Thyroid gland (tissue), 4 donors: ENCODE measurements around the gene ITGA8. TPM values are rescaled to one million over a fixed set of nuclear protein-coding genes. Genes with fewer than 3 reads are reported as not detected.

Experiments used
- DNase-seq, 2 donors: peaks; one replicate each; pipeline ENCODE4 v3.0.0-alpha.2; 2019
- H3K27ac ChIP-seq, 3 donors: fragments of 200-600 bp; sonication (generic); 1 replicate in 2 of 3; 2 replicates in 1 of 3; pipeline ENCODE4 v1.5.1; 2016 to 2019; ENCODE audit warnings: mild to moderate bottlenecking in 1 of 3, moderate library complexity in 1 of 3
- H3K27me3 ChIP-seq: fragments of 200-600 bp; sonication (generic); one replicate; pipeline ENCODE4 v1.5.1; 2019
- H3K36me3 ChIP-seq, 2 donors: fragments of 200-600 bp; sonication (generic); one replicate each; pipeline ENCODE4 v1.5.1; 2016 to 2019
- H3K4me1 ChIP-seq, 2 donors: fragments of 200-600 bp; sonication (generic); one replicate each; pipeline ENCODE4 v1.5.1; 2017 to 2019
- H3K4me3 ChIP-seq, 3 donors: fragments of 200-600 bp; sonication (generic); replicated peaks in 1 of 3; 1 replicate in 2 of 3; 2 replicates in 1 of 3; pipeline ENCODE4 v1.5.1; 2016; ENCODE audit warnings: mild to moderate bottlenecking in 1 of 3
- H3K9me3 ChIP-seq: fragments of 200-600 bp; sonication (generic); one replicate; pipeline ENCODE4 v1.5.1; 2017
- CTCF ChIP-seq, 6 experiments: fragments of 200-600 bp in 3 of 6; fragments of 450-650 bp in 3 of 6; sonication (generic) in 3 of 6; IDR thresholded peaks; one replicate each; pipeline ENCODE4 v1.5.1; 2016 to 2019; ENCODE audit warnings: antibody characterized with exemption in 6 of 6, mild to moderate bottlenecking in 2 of 6, inconsistent platforms in 1 of 6, moderate library complexity in 1 of 6
- POLR2A ChIP-seq, 2 donors: fragments of 450-650 bp; IDR thresholded peaks; one replicate each; pipeline ENCODE4 v1.6.1; 2017; ENCODE audit warnings: antibody characterized with exemption in 2 of 2, mild to moderate bottlenecking in 2 of 2, moderate library complexity in 1 of 2
- WGBS, 2 donors: methylation state at CpG; one replicate each; pipeline ENCODE4 v1.1.5; 2017; 5-methylcytosine and 5-hydroxymethylcytosine counted together
- intact Hi-C: fragments of 100-400 bp; cut with DNase I; formaldehyde crosslinking; loops from one replicate; pipeline ENCODE4 v1.15.1; 2023
- total RNA-seq, 4 donors: library from RNA; depleted of rRNA; stranded (reverse); fragments of >200 nt; gene quantifications; one replicate each; pipeline ENCODE4 v1.2.3, GENCODE V29; 2016

The ITGA8 gene
- total RNA-seq, 4 donors from 2014 or later: 4.6 to 14.8 (median 4.9) TPM

- no peak overlapping the region for H3K4me3 ChIP-seq
- intact Hi-C loops: no loop called here
Measured at GRCh38 chr10:15737656-15738055, 17.9 kb upstream of the ITGA8 start.

GRCh38 chr10:15735763-15736162 is 16.0 kb upstream of the ITGA8 start:
- no peaks in the 10 kb centered on the region for H3K36me3 ChIP-seq
- no peak overlapping the region for H3K4me3 ChIP-seq
- WGBS, 2 donors: 25 to 28% methylated on average over 4 of the region's 4 CpGs
- intact Hi-C loops: no loop called here
- TF ChIP-seq POLR2A (IDR thresholded peaks at IDR 0.05) (no peak), CTCF (IDR thresholded peaks at IDR 0.05) (no peak)
- H3K27ac ChIP-seq: no peak overlapping the region
- no peaks in the 10 kb centered on the region for H3K27me3 ChIP-seq
- H3K4me1 ChIP-seq: no peaks in the 10 kb centered on the region
- no peaks in the 10 kb centered on the region for H3K9me3 ChIP-seq
- no peak for DNase-seq

More at GRCh38 chr10:15737656-15738055, 17.9 kb upstream of the ITGA8 start:
- 82 to 93% methylated on average over 5 of the region's 5 CpGs for WGBS, 2 donors
- TF ChIP-seq CTCF (IDR thresholded peaks at IDR 0.05) (no peak), POLR2A (IDR thresholded peaks at IDR 0.05) (no peak)
- H3K27ac ChIP-seq: no peak overlapping the region
- no peaks in the 10 kb centered on the region for H3K9me3 ChIP-seq
- no peak for DNase-seq
- H3K4me1 ChIP-seq: no peaks in the 10 kb centered on the region
- H3K36me3 ChIP-seq: no peaks in the 10 kb centered on the region
- H3K27me3 ChIP-seq: no peaks in the 10 kb centered on the region

GRCh38 chr10:15730341-15730740 is 10.6 kb upstream of the ITGA8 start:
- intact Hi-C loops: no loop called here
- no peaks in the 10 kb centered on the region for H3K9me3 ChIP-seq
- WGBS, 2 donors: 99% methylated on average over 2 of the region's 2 CpGs

GRCh38 chr10:15729890-15730289 is 10.2 kb upstream of the ITGA8 start:
- TF ChIP-seq POLR2A (IDR thresholded peaks at IDR 0.05) (no peak), CTCF (IDR thresholded peaks at IDR 0.05) (no peak)
- DNase-seq: no peak
- H3K27me3 ChIP-seq: no peaks in the 10 kb centered on the region
- H3K9me3 ChIP-seq: no peaks in the 10 kb centered on the region
- no peaks in the 10 kb centered on the region for H3K4me1 ChIP-seq
- H3K27ac ChIP-seq: no peak overlapping the region
- 90 to 94% methylated on average over 7 of the region's 7 CpGs for WGBS, 2 donors
- H3K4me3 ChIP-seq: no peak overlapping the region
- intact Hi-C loops: loop anchor here (5.0 kb wide), 1 partner anchor 298 kb away; no protein-coding TSS in a partner anchor
- no peaks in the 10 kb centered on the region for H3K36me3 ChIP-seq

More at GRCh38 chr10:15730341-15730740, 10.6 kb upstream of the ITGA8 start:
- no peak for TF ChIP-seq POLR2A (IDR thresholded peaks at IDR 0.05)
- no peak for TF ChIP-seq CTCF (IDR thresholded peaks at IDR 0.05)
- no peak overlapping the region for H3K4me3 ChIP-seq
- DNase-seq: no peak
- no peaks in the 10 kb centered on the region for H3K4me1 ChIP-seq
- H3K27ac ChIP-seq: no peak overlapping the region
- H3K27me3 ChIP-seq: no peaks in the 10 kb centered on the region
- H3K36me3 ChIP-seq: no peaks in the 10 kb centered on the region

GRCh38 chr10:15726042-15726441 is 6.3 kb upstream of the ITGA8 start:
- Histone ChIP-seq H3K27ac (no peak overlapping the region), H3K4me1 (no peaks in the 10 kb centered on the region)
- WGBS, 2 donors: 76 to 87% methylated on average over 1 of the region's 1 CpG

More at GRCh38 chr10:15726042-15726441, 6.3 kb upstream of the ITGA8 start:
- intact Hi-C loops: loop anchor here (5.0 kb wide), 1 partner anchor 294 kb away; no protein-coding TSS in a partner anchor
- H3K9me3 ChIP-seq: no peaks in the 10 kb centered on the region
- TF ChIP-seq POLR2A (IDR thresholded peaks at IDR 0.05): no peak
- TF ChIP-seq CTCF (IDR thresholded peaks at IDR 0.05): no peak
- no peaks in the 10 kb centered on the region for H3K27me3 ChIP-seq
- DNase-seq: no peak
- no peaks in the 10 kb centered on the region for H3K36me3 ChIP-seq
- H3K4me3 ChIP-seq: no peak overlapping the region
